Fibroblast of lung (primary cell): ENCODE measurements around the gene OR2Z1. TPM values are rescaled to one million over a fixed set of nuclear protein-coding genes. Genes with fewer than 3 reads are reported as not detected.
"Not testable (repeated sequence)": the region's sequence is repeated elsewhere in the genome, so short reads cannot be mapped to it uniquely, and the experiment has no call there.

Experiments used
- DNase-seq, 2 donors: peaks; one replicate each; pipeline versions ENCODE4 v3.0.0 to v3.0.0-alpha.2; 2010; ENCODE audit warnings: low read depth in 2 of 2
- H2AFZ ChIP-seq: 2 replicates; pipeline ENCODE4 v1.5.1; 2012; ENCODE audit warnings: low read length, control low read depth, inconsistent platforms
- H3K27ac ChIP-seq: 2 replicates; pipeline ENCODE4 v1.5.1; 2011; ENCODE audit warnings: low read length, control low read depth; ENCODE audit not compliant: insufficient read depth
- H3K27me3 ChIP-seq: 2 replicates; pipeline ENCODE4 v1.5.1; 2011; ENCODE audit warnings: mild to moderate bottlenecking, low read length; ENCODE audit not compliant: control insufficient read depth, insufficient read depth
- H3K36me3 ChIP-seq: 2 replicates; pipeline ENCODE4 v1.5.1; 2011; ENCODE audit warnings: low read length; ENCODE audit not compliant: control insufficient read depth, insufficient read depth
- H3K4me1 ChIP-seq: 2 replicates; pipeline ENCODE4 v1.5.1; 2011; ENCODE audit warnings: low read length; ENCODE audit not compliant: control insufficient read depth, insufficient read depth; ENCODE audit errors: extremely low read depth
- H3K4me2 ChIP-seq: 2 replicates; pipeline ENCODE4 v1.5.1; 2011; ENCODE audit warnings: low read length, control low read depth; ENCODE audit not compliant: insufficient read depth; ENCODE audit errors: extremely low read depth
- H3K4me3 ChIP-seq, 4 experiments: fragments of 200-600 bp in 1 of 4; sonication (generic) in 1 of 4; replicated peaks in 1 of 4; 2 replicates each; pipeline ENCODE4 v1.5.1; 2011 to 2016; ENCODE audit warnings: low read length in 4 of 4, low read depth in 3 of 4, mild to moderate bottlenecking in 3 of 4, control low read depth in 2 of 4, inconsistent platforms in 1 of 4, mixed read lengths in 1 of 4; ENCODE audit not compliant: insufficient read depth in 1 of 4; ENCODE audit errors: control extremely low read depth in 1 of 4
- H3K79me2 ChIP-seq: 2 replicates; pipeline ENCODE4 v1.5.1; 2012; ENCODE audit warnings: mild to moderate bottlenecking, low read length, inconsistent platforms; ENCODE audit not compliant: control insufficient read depth, insufficient read depth
- H3K9ac ChIP-seq: 2 replicates; pipeline ENCODE4 v1.5.1; 2011; ENCODE audit warnings: mild to moderate bottlenecking, low read length, control low read depth; ENCODE audit not compliant: insufficient read depth
- H3K9me3 ChIP-seq: 2 replicates; pipeline ENCODE4 v1.5.1; 2012; ENCODE audit warnings: low read depth, low read length; ENCODE audit not compliant: control insufficient read depth, insufficient read depth
- H4K20me1 ChIP-seq: 2 replicates; pipeline ENCODE4 v1.5.1; 2011; ENCODE audit warnings: low read length; ENCODE audit not compliant: control insufficient read depth, insufficient read depth; ENCODE audit errors: extremely low read depth
- polyA plus RNA-seq, 2 donors: library from polyadenylated mRNA; depleted of rRNA in 1 of 2; stranded (reverse) in 1 of 2; unstranded in 1 of 2; fragments of >200 nt; gene quantifications; 2 replicates each; pipeline ENCODE4 v1.2.1, GENCODE V29; 2011 to 2012; ENCODE audit warnings: missing spikeins in 1 of 2
- total RNA-seq: library from RNA; depleted of rRNA; stranded (reverse); fragments of >200 nt; gene quantifications from 2 replicates; pipeline ENCODE4 v1.2.1, GENCODE V29; 2014

Gene OR2Z1
- total and polyA plus RNA-seq, 2 donors (not counting 1 experiment from before 2014, with no cell fraction given): not detected

DNA sequence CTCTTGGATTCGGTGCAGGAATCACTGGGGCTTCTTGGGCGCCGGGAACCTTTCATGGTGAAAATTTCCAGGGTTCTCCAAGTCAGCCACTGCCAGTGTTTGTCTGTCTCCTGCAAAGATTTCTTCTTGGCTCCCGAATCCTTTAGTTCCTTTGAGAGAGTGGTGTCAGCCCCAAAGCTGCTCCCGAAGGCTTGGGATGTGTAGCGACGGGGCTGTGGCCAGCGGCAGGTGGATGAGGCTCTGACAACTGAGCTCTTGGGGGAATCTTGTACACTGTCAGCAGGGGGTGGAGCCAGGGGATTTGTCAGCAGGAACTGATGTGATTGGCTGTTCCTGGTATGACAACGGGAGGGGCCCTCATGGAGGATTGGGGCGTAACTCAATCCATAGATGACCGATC, 45.8 kb downstream of the OR2Z1 start:
- not testable (repeated sequence) for DNase-seq, H3K36me3 ChIP-seq, H3K4me1 ChIP-seq, H3K9me3 ChIP-seq, H3K27ac ChIP-seq, H3K9ac ChIP-seq, H3K4me3 ChIP-seq, H3K27me3 ChIP-seq, H3K4me2 ChIP-seq, H3K79me2 ChIP-seq, H4K20me1 ChIP-seq, H2AFZ ChIP-seq

DNA sequence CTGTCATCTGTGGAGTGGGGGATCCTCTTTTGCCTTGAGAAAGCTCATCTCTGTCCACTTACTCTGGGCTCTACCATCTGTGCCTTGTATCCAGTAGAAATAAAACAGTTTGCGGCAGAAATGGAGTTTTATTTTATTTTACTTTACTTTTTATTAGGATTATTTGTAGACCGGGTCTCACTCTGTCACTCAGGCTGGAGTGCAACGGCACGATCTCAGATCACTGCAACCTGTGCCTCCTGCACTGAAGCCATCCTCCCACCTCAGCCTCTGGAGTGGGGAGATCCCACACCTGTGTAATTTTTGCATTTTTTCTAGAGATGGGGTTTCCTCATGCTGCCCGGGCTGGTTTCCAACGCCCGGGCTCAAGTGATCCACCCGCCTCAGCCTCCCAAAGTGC, 47.8 kb downstream of the OR2Z1 start:
- not testable (repeated sequence) for H3K27me3 ChIP-seq, H3K4me1 ChIP-seq, H3K9me3 ChIP-seq, H4K20me1 ChIP-seq, H3K9ac ChIP-seq, DNase-seq, H3K27ac ChIP-seq, H3K4me3 ChIP-seq, H3K4me2 ChIP-seq, H2AFZ ChIP-seq, H3K36me3 ChIP-seq, H3K79me2 ChIP-seq

DNA sequence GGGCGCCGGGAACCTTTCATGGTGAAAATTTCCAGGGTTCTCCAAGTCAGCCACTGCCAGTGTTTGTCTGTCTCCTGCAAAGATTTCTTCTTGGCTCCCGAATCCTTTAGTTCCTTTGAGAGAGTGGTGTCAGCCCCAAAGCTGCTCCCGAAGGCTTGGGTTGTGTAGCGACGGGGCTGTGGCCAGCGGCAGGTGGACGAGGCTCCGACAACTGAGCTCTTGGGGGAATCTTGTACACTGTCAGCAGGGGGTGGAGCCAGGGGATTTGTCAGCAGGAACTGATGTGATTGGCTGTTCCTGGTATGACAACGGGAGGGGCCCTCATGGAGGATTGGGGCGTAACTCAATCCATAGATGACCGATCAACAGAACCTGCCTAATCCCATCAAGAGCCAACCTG, 52.2 kb downstream of the OR2Z1 start:
- H3K79me2 ChIP-seq, DNase-seq, H3K9me3 ChIP-seq, H4K20me1 ChIP-seq, H3K27ac ChIP-seq, H3K4me3 ChIP-seq, H3K9ac ChIP-seq, H2AFZ ChIP-seq, H3K4me1 ChIP-seq, H3K36me3 ChIP-seq, H3K4me2 ChIP-seq, H3K27me3 ChIP-seq: not testable (repeated sequence)

Other genes starting within 250 kb of the OR2Z1 start
- not detected in 2 replicates for gene PRAM1, start 219.0 kb upstream of the OR2Z1 start, total RNA-seq
- gene PRAM1, start 219.0 kb upstream of the OR2Z1 start, polyA plus RNA-seq: not detected in 2 replicates
- gene ZNF414, start 207.5 kb upstream of the OR2Z1 start, total RNA-seq: 2.8 and 4.0 TPM in 2 replicates
- 2.9 and 3.4 TPM in 2 replicates for gene ZNF414, start 207.5 kb upstream of the OR2Z1 start, polyA plus RNA-seq
- under 0.01 and 0.17 TPM in 2 replicates for gene MYO1F, start 144.2 kb upstream of the OR2Z1 start, total RNA-seq
- 0.03 and 0.08 TPM in 2 replicates for gene MYO1F, start 144.2 kb upstream of the OR2Z1 start, polyA plus RNA-seq
- gene ADAMTS10, start 110.9 kb upstream of the OR2Z1 start, total RNA-seq: 11.2 and 13.1 TPM in 2 replicates
- gene ADAMTS10, start 110.9 kb upstream of the OR2Z1 start, polyA plus RNA-seq: 0.81 and 2.0 TPM in 2 replicates
- gene NFILZ, start 91.0 kb upstream of the OR2Z1 start, total RNA-seq: not detected in 2 replicates
- not detected in 2 replicates for gene NFILZ, start 91.0 kb upstream of the OR2Z1 start, polyA plus RNA-seq
- not detected in 2 replicates for gene ACTL9, start 22.8 kb upstream of the OR2Z1 start, total RNA-seq
- gene ACTL9, start 22.8 kb upstream of the OR2Z1 start, polyA plus RNA-seq: not detected in 2 replicates
- gene ZNF558, start 110.7 kb downstream of the OR2Z1 start, total RNA-seq: 38.6 and 48.0 TPM in 2 replicates
- 12.6 and 17.2 TPM in 2 replicates for gene ZNF558, start 110.7 kb downstream of the OR2Z1 start, polyA plus RNA-seq
- gene MBD3L1, start 110.7 kb downstream of the OR2Z1 start, total RNA-seq: not detected in 2 replicates
- not detected in 2 replicates for gene MBD3L1, start 110.7 kb downstream of the OR2Z1 start, polyA plus RNA-seq